ENCODE data around the gene PCYT2.

Gene PCYT2

GRCh38 chr17:81902653-81903414, 8.4 kb downstream of the PCYT2 start:
- Histone ChIP-seq H3K4me3 (ENCODE audit: low read length) (no peak overlapping the region), H3K27me3 (ENCODE audit: control insufficient read depth, insufficient read depth, low read length) (peaks cover 3% of the 10 kb centered on the region), H3K36me3 (ENCODE audit: control insufficient read depth, insufficient read depth, low read length) (peaks cover 8% of the 10 kb centered on the region), H3K4me1 (ENCODE audit: control insufficient read depth, insufficient read depth, low read length) (no peaks in the 10 kb centered on the region), H3K9ac (ENCODE audit: low read length) (no peak overlapping the region), H3K27ac (ENCODE audit: low read depth, low read length) (no peak overlapping the region)

GRCh38 chr17:81902023-81902652, 9.1 kb downstream of the PCYT2 start, which contains the start of gene NPB:
Gene NPB (plus strand): TSS chr17:81902238. CDS start chr17:81902278, 40 bp downstream.
- no peak within 1 kb of the TSS for H3K9ac ChIP-seq (ENCODE audit: low read length)
- peak within 1 kb of the TSS; percentile 24 for H3K4me3 ChIP-seq (ENCODE audit: low read length)
- no peak within 1 kb of the TSS for H3K27ac ChIP-seq (ENCODE audit: low read depth, low read length)
- H3K27me3 ChIP-seq (ENCODE audit: control insufficient read depth, insufficient read depth, low read length): peaks cover 3% of the 10 kb centered on the region
- no peaks in the 10 kb centered on the region for H3K4me1 ChIP-seq (ENCODE audit: control insufficient read depth, insufficient read depth, low read length)
- peaks cover 8% of the 10 kb centered on the region for H3K36me3 ChIP-seq (ENCODE audit: control insufficient read depth, insufficient read depth, low read length)

DNA sequence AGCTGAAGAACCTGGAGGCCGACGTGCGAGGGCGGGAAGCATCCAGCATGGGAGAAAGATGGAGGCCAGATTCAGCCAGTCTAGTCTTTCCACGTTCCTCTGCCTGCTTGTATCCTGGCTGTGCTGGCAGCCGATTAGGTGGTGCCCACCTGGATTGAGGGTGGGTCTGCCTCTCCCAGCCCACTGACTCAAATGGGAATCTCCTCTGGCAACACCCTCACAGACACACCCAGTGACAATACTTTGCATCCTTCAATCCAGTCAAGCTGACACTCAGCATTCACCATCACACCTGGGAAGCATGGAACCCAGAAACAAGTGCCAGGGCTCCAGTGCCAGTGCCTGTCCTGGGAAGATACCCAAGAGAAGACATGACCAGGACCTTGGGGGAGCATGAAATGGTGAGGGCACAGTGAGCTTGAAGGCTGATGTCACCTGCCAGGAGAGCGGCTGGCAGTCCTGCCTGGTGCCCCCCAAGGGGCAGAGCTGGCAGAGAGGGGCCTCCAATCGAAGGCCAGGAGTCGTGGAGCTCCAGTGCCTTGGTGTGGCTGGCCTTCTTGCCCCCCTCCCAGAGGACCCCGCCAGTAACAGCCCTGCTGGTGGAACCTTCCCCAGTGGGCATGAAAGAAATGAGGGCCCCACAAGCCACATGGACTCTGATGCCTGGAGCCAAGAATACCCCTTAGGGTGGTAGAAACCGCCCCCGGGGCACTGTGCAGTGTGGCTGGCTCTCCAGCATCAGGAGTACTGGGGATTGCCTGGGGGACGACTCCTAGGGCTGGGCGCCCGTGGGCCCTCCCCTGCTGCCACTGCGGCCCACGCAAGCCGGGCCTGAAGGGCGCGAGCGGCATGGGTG, 9.8 kb downstream of the PCYT2 start:
- Histone ChIP-seq H3K9ac (ENCODE audit: low read length) (no peak overlapping the region), H3K4me3 (ENCODE audit: low read length) (peak overlapping the region; percentile 24), H3K4me1 (ENCODE audit: control insufficient read depth, insufficient read depth, low read length) (no peaks in the 10 kb centered on the region), H3K36me3 (ENCODE audit: control insufficient read depth, insufficient read depth, low read length) (peaks cover 9% of the 10 kb centered on the region), H3K27ac (ENCODE audit: low read depth, low read length) (no peak overlapping the region), H3K27me3 (ENCODE audit: control insufficient read depth, insufficient read depth, low read length) (peaks cover 3% of the 10 kb centered on the region)

DNA sequence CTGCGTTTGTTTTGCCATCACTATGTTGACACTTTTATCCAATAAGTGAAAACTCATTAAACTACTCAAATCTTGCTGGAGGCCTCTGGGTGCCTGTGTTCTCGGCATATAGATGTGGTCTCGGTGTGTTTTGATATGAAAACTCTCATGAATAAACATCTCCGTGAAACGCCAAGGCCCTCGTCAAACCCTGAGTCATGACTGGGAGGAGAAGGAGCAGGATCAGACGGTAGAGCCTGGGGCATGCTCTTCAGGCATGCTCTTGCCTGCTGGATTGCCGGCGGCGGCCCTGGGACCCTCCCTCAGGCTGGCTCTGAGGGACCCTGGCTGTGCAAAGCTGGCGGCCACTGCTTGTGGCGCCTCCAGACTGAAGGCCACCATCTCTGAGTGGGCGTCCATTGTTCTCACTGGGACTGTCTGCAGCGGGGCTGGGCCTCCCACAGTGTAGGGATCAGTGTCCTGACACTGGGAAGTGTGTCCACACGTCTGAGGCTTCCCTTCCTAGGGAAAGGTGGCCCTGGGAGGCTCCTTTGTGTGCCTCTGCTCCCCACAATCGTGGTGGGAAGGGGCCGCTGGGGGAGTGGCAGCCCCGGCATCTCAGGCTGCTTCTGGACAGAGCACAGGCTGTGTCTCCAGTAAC, 10.9 kb downstream of the PCYT2 start:
- Histone ChIP-seq H3K9ac (ENCODE audit: low read length) (no peak overlapping the region), H3K27me3 (ENCODE audit: control insufficient read depth, insufficient read depth, low read length) (peaks cover 3% of the 10 kb centered on the region), H3K27ac (ENCODE audit: low read depth, low read length) (no peak overlapping the region), H3K4me3 (ENCODE audit: low read length) (no peak overlapping the region), H3K36me3 (ENCODE audit: control insufficient read depth, insufficient read depth, low read length) (peaks cover 10% of the 10 kb centered on the region), H3K4me1 (ENCODE audit: control insufficient read depth, insufficient read depth, low read length) (no peaks in the 10 kb centered on the region)

- peaks cover 3% of the 10 kb centered on the region for H3K27me3 ChIP-seq (ENCODE audit: control insufficient read depth, insufficient read depth, low read length)
- peaks cover 10% of the 10 kb centered on the region for H3K36me3 ChIP-seq (ENCODE audit: control insufficient read depth, insufficient read depth, low read length)
- H3K27ac ChIP-seq (ENCODE audit: low read depth, low read length): no peak overlapping the region
- H3K9ac ChIP-seq (ENCODE audit: low read length): no peak overlapping the region
- H3K4me1 ChIP-seq (ENCODE audit: control insufficient read depth, insufficient read depth, low read length): no peaks in the 10 kb centered on the region
- no peak overlapping the region for H3K4me3 ChIP-seq (ENCODE audit: low read length)
Observed at GRCh38 chr17:81899514-81900166, 11.6 kb downstream of the PCYT2 start.

DNA sequence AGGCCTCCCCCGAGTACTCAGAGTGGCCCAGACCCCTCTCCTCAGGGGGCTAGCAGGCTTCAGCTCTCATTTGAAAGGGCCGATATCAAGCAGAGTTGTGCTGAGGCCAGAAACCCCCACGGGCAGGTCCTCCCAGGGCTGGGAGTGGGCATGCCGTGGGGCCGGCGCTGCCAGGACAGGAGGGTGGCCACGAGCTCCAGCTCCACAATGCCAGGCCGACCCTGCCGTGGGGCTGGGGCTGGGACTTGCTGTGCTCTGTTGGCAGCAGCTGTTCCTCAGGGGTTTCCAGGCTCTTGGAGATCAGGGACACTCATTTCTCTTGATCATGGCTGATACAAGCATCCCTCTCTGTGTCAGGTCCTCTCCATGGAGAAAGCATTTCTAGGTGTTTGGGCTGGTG, 12.3 kb downstream of the PCYT2 start:
- no peak overlapping the region for H3K9ac ChIP-seq (ENCODE audit: low read length)
- no peak overlapping the region for H3K4me3 ChIP-seq (ENCODE audit: low read length)
- no peak overlapping the region for H3K27ac ChIP-seq (ENCODE audit: low read depth, low read length)
- no peaks in the 10 kb centered on the region for H3K4me1 ChIP-seq (ENCODE audit: control insufficient read depth, insufficient read depth, low read length)
- H3K36me3 ChIP-seq (ENCODE audit: control insufficient read depth, insufficient read depth, low read length): peaks cover 10% of the 10 kb centered on the region
- peaks cover 3% of the 10 kb centered on the region for H3K27me3 ChIP-seq (ENCODE audit: control insufficient read depth, insufficient read depth, low read length)

GRCh38 chr17:81898029-81898866, 13.0 kb downstream of the PCYT2 start:
- H3K27ac ChIP-seq (ENCODE audit: low read depth, low read length): no peak overlapping the region
- no peaks in the 10 kb centered on the region for H3K4me1 ChIP-seq (ENCODE audit: control insufficient read depth, insufficient read depth, low read length)
- no peak overlapping the region for H3K9ac ChIP-seq (ENCODE audit: low read length)
- peaks cover 3% of the 10 kb centered on the region for H3K27me3 ChIP-seq (ENCODE audit: control insufficient read depth, insufficient read depth, low read length)
- no peak overlapping the region for H3K4me3 ChIP-seq (ENCODE audit: low read length)
- peaks cover 10% of the 10 kb centered on the region for H3K36me3 ChIP-seq (ENCODE audit: control insufficient read depth, insufficient read depth, low read length)

DNA sequence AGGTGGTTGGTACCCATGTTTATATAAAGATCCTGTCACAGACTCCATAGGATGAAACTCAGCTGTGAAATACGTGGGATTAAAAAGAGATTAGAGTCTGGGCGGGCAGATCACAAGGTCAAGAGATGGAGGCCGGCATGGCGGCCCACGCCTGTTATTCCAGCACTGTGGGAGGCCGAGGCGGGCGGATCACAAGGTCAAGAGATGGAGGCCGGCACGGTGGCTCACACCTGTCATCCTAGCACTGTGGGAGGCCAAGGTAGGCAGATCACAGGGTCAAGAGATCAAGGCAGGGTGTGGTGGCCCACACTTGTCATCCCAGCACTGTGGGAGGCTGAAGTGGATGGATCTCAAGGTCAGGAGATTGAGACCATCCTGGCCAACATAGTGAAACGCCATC, 15.8 kb downstream of the PCYT2 start:
- Histone ChIP-seq H3K4me3 (ENCODE audit: low read length) (no peak overlapping the region), H3K36me3 (ENCODE audit: control insufficient read depth, insufficient read depth, low read length) (peaks cover 10% of the 10 kb centered on the region), H3K27ac (ENCODE audit: low read depth, low read length) (no peak overlapping the region), H3K9ac (ENCODE audit: low read length) (no peak overlapping the region), H3K27me3 (ENCODE audit: control insufficient read depth, insufficient read depth, low read length) (no peaks in the 10 kb centered on the region), H3K4me1 (ENCODE audit: control insufficient read depth, insufficient read depth, low read length) (peaks cover 2% of the 10 kb centered on the region)

DNA sequence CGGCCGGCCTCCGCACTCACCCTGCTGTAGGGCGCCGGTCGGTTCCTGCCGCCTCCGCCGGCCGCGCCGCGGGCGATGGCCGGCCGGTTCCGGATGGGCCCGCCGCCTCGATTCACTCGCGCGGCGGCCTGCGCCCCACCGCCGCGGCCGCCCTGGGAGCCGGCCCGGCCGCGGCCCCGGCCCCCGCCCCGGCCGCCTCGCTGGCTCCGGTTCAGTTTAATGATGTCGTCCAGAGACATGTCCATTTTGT, 20.0 kb downstream of the PCYT2 start:
- Histone ChIP-seq H3K27me3 (ENCODE audit: control insufficient read depth, insufficient read depth, low read length) (no peaks in the 10 kb centered on the region), H3K4me1 (ENCODE audit: control insufficient read depth, insufficient read depth, low read length) (peaks cover 6% of the 10 kb centered on the region), H3K9ac (ENCODE audit: low read length) (no peak overlapping the region), H3K36me3 (ENCODE audit: control insufficient read depth, insufficient read depth, low read length) (peaks cover 26% of the 10 kb centered on the region), H3K4me3 (ENCODE audit: low read length) (peak overlapping the region; percentile 66), H3K27ac (ENCODE audit: low read depth, low read length) (peak overlapping the region; percentile 38)

DNA sequence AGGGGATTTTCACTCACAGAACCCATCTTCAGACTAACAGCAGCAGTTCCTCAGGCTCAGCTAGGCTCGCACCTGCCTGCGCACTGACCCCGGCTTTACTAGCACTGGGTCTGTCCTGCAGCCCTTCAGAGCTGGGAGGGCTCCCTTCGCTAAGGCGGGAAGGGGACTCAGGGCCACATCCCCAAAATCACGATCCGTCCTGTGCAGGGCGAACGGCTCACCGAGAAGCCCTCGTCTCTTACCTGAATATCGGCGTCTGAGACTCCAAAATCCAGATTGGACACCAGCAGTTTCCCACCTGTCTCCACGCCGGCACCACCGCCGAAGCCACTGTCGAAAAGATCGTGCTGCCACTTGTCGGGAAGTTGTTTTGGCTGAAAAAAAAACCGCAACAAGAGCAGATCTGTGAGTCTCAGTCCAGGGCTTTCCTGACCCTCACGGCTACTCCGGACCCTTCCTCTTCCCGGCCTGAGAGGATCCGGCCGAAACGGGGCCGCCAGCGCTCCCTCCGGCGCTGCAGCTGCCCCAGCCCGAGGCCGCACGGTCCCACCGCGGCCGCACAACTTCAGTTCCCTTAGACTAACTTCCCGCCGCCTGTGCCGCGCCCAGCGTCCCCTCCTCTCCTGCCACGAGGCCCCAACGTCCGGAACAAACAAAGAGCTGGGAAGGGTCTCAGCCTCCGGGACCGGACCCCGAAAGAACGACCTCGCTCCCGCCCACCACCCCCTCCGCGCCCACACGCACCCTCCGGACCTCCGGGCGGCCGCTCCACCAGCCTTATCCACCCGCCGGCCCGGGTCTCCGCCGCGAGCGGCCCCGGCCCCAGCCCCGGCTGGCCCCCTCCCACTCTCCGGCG, 20.5 kb downstream of the PCYT2 start:
- H3K27me3 ChIP-seq (ENCODE audit: control insufficient read depth, insufficient read depth, low read length): no peaks in the 10 kb centered on the region
- H3K36me3 ChIP-seq (ENCODE audit: control insufficient read depth, insufficient read depth, low read length): peaks cover 27% of the 10 kb centered on the region
- peak overlapping the region; percentile 66 for H3K4me3 ChIP-seq (ENCODE audit: low read length)
- H3K27ac ChIP-seq (ENCODE audit: low read depth, low read length): peak overlapping the region; percentile 38
- peaks cover 6% of the 10 kb centered on the region for H3K4me1 ChIP-seq (ENCODE audit: control insufficient read depth, insufficient read depth, low read length)
- H3K9ac ChIP-seq (ENCODE audit: low read length): peak overlapping the region; percentile 71

DNA sequence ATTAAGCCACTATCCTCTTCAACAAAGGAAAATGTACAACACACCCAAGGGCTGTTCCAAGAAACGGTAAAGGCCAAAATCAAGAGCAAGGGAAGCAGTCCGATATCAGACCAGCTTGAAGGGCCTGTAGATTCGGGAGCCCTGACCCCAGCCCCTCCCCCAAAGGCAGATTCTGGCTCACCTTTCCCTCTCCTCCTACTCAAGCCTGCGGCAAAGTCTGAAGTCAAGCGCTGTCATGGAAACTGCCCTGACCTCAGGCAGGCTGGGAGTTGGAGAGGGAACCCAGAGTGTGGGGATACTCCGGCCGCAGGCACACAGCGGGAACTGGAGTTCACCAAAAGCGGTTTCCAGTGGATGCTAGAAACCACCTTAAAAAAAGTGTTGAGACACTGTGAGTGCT, 21.6 kb downstream of the PCYT2 start:
- Histone ChIP-seq H3K4me3 (ENCODE audit: low read length) (no peak overlapping the region), H3K27me3 (ENCODE audit: control insufficient read depth, insufficient read depth, low read length) (no peaks in the 10 kb centered on the region), H3K36me3 (ENCODE audit: control insufficient read depth, insufficient read depth, low read length) (peaks cover 35% of the 10 kb centered on the region), H3K4me1 (ENCODE audit: control insufficient read depth, insufficient read depth, low read length) (peaks cover 6% of the 10 kb centered on the region), H3K9ac (ENCODE audit: low read length) (no peak overlapping the region), H3K27ac (ENCODE audit: low read depth, low read length) (no peak overlapping the region)

Measured in rectal smooth muscle tissue (tissue), 1 donor.